Muscle of leg (tissue), 11 donors: ENCODE results near the gene TBC1D1. TPM values are rescaled to one million over a fixed set of nuclear protein-coding genes. Genes with fewer than 3 reads are reported as not detected.

ENCODE experiments used
- DNase-seq: peaks from one replicate; pipeline ENCODE4 v3.0.0; 2013
- H3K27ac ChIP-seq: one replicate; pipeline ENCODE4 v1.5.1; 2013; ENCODE audit warnings: mild to moderate bottlenecking, low read length, control low read depth
- H3K27me3 ChIP-seq: one replicate; pipeline ENCODE4 v1.6.1; 2013; ENCODE audit warnings: low read length; ENCODE audit not compliant: control insufficient read depth, insufficient read depth
- H3K36me3 ChIP-seq: one replicate; pipeline ENCODE4 v1.6.1; 2013; ENCODE audit warnings: low read length; ENCODE audit not compliant: control insufficient read depth, insufficient read depth
- H3K4me1 ChIP-seq: one replicate; pipeline ENCODE4 v1.6.1; 2013; ENCODE audit warnings: low read length; ENCODE audit not compliant: control insufficient read depth, insufficient read depth
- H3K4me3 ChIP-seq: one replicate; pipeline ENCODE4 v1.5.1; 2013; ENCODE audit warnings: low read length, control low read depth
- H3K9me3 ChIP-seq: replicated peaks from 2 replicates; pipeline ENCODE4 v1.6.1; 2013; ENCODE audit warnings: low read depth, low read length; ENCODE audit not compliant: control insufficient read depth
- WGBS: methylation state at CpG from one replicate; pipeline ENCODE4 v1.1.5; 2013; ENCODE audit warnings: missing lambda C conversion rate; ENCODE audit not compliant: insufficient coverage; 5-methylcytosine and 5-hydroxymethylcytosine counted together
- polyA plus RNA-seq, 8 donors: library from polyadenylated mRNA; unstranded; fragments of 120-200 nt; gene quantifications; one replicate each; pipeline versions ENCODE4 v1.2.1 to v1.2.3, GENCODE V29; 2013; ENCODE audit warnings: inconsistent platforms in 1 of 8, low replicate concordance in 1 of 8; ENCODE audit not compliant: insufficient read length in 8 of 8, insufficient read depth in 1 of 8
- total RNA-seq: library from RNA; stranded (reverse); fragments of 120-200 nt; gene quantifications from one replicate; pipeline ENCODE4 v1.2.4, GENCODE V29; 2013

The TBC1D1 gene
- total and polyA plus RNA-seq, 9 donors = 38.0 to 85.3 (median 55.3) TPM

DNA sequence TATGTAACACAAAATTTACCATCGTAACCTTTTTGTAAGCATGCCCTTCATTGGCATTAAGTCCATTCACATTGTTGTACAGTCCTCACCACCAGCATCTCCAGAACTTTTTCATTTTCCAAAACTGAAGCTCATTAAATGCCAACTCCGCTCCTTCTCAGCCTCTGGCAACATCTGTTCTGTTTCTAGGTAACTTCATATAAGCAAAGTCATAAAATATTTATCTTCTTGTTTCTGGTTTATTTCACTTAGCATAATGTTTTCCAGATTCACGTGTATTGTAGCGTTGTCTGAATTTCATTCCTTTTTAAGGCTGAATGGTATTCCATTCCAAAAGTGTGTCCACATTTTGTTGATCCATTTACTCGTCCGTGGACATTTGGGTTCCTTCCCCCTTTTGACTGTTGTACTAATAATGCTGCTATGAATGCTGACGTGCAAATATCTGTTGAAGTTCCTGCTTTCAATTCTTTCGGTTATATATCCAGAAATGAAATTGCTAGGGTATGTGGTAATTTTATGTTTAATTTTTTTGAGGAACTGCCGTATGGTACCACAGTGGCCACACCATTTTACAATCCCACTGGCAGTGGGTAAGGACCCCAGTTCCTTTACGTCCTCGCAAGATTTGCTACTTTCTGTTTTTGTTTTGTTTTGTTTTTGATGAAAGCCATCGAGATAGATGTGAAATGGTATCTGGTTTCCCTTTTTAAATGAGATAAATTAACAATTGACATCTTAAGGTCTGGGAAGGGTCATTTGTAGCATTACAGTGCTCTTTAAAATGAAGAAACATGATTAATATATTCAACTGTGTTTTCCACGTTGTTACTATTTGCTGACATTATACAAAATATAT lies 132.7 kb downstream of the TBC1D1 start:
- H3K36me3 ChIP-seq = peaks cover 30% of the 10 kb centered on the region
- peak; percentile 36 for DNase-seq
- H3K27me3 ChIP-seq = no peaks in the 10 kb centered on the region
- no peaks in the 10 kb centered on the region for H3K4me1 ChIP-seq
- WGBS = 80% methylated on average over 1 of the region's 13 CpGs
- no peak overlapping the region for H3K4me3 ChIP-seq
- no peak overlapping the region for H3K27ac ChIP-seq
- no peaks in the 10 kb centered on the region for H3K9me3 ChIP-seq

DNA sequence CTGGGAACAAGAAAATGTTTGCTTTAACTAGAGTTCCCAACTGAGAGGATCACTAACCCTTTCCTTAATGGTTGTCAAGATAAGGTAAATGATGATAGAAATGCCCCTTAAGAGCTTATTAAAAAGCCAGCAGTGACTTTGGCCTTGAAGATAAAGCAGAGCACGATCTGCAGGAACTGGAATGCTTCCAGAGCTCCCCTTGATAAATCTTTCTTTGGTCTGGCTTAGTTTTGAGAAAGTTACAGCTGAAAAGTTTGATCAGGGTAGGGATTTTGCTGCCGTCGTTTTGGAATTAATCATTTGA lies 133.3 kb downstream of the TBC1D1 start:
- peaks cover 33% of the 10 kb centered on the region for H3K36me3 ChIP-seq
- no peak overlapping the region for H3K27ac ChIP-seq
- no CpG with 5 or more reads among the region's 3 CpGs for WGBS
- H3K27me3 ChIP-seq = no peaks in the 10 kb centered on the region
- no peaks in the 10 kb centered on the region for H3K9me3 ChIP-seq
- DNase-seq = no peak
- H3K4me3 ChIP-seq = no peak overlapping the region
- no peaks in the 10 kb centered on the region for H3K4me1 ChIP-seq

DNA sequence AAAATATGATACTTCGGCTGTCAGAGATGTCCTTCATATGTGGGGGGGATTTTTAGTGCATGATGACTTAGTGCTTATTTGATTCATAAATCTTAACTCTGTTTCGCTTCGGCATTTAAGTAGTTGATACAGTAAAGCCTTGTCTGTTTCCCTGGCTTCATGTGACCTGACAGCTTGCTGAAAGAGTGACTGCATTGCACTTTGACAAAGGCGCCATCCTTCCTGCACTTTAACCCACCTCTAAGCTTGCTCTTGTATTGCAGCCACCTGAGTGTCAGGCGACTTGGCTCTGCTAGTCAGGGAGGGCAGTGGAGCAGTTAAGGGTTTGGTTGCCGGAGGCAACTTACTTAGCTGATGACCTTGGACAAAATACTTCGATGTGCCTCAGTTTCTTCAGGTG lies 134.8 kb downstream of the TBC1D1 start:
- WGBS = 100% methylated on average over 2 of the region's 7 CpGs
- no peaks in the 10 kb centered on the region for H3K27me3 ChIP-seq
- no peak overlapping the region for H3K4me3 ChIP-seq
- H3K36me3 ChIP-seq = peaks cover 32% of the 10 kb centered on the region
- DNase-seq = no peak
- H3K4me1 ChIP-seq = no peaks in the 10 kb centered on the region
- H3K9me3 ChIP-seq = no peaks in the 10 kb centered on the region
- H3K27ac ChIP-seq = no peak overlapping the region

DNA sequence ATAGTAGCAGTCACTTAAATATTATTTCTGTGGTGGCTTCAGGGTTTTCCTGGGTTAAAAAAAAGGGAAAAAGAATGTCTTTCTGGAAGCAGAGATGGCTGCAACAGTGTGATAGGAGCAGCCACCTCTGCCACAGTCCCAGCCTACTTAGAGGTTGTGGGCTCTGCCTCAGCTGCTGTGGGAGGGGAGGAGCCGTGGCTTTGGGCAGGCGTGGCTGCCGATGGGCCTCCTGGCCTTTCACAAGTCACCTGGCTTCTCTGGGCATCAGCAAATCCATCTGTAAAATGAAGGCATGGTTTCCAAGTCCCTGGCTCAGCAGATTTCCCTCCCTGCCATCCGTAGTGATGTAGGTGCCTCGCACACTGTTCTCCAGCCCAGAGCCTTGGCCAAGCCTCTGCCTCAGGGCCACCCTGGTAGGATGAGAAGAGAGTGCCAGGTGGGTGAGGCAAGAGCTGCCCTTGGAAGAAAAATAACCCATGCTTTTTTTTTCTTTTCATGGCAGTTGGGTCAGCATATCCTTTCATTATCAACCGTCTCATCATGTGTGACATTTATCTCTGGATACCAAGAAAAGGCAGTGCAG lies 135.4 kb downstream of the TBC1D1 start:
- no peaks in the 10 kb centered on the region for H3K9me3 ChIP-seq
- H3K27ac ChIP-seq = no peak overlapping the region
- no peaks in the 10 kb centered on the region for H3K27me3 ChIP-seq
- no peak for DNase-seq
- 100% methylated on average over 1 of the region's 6 CpGs for WGBS
- H3K4me3 ChIP-seq = no peak overlapping the region
- no peaks in the 10 kb centered on the region for H3K4me1 ChIP-seq
- H3K36me3 ChIP-seq = peaks cover 29% of the 10 kb centered on the region

DNA sequence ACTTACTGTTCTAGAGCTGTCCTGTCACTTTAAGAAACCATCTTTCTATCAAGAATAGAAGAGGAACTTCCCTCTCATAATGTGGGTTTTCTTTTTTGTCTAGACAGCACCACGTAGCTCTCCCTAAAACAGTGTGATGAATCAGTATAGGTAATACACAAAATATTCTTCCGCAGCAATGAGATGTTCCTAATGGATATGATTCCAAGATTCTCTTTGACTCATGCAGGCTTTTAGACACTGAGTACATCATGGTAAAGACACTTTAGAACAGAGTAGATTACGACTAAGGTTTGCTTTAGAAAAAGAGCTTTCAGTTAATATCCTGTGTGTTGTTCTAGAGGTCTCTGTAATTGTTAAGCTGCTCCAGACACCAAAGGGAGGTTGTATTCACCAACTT lies 139.1 kb downstream of the TBC1D1 start:
- Histone ChIP-seq H3K9me3 (peaks cover 2% of the 10 kb centered on the region), H3K4me3 (no peak overlapping the region), H3K27me3 (no peaks in the 10 kb centered on the region), H3K36me3 (peaks cover 17% of the 10 kb centered on the region), H3K4me1 (no peaks in the 10 kb centered on the region), H3K27ac (no peak overlapping the region)
- DNase-seq = no peak
- WGBS = no CpG with 5 or more reads among the region's 3 CpGs

DNA sequence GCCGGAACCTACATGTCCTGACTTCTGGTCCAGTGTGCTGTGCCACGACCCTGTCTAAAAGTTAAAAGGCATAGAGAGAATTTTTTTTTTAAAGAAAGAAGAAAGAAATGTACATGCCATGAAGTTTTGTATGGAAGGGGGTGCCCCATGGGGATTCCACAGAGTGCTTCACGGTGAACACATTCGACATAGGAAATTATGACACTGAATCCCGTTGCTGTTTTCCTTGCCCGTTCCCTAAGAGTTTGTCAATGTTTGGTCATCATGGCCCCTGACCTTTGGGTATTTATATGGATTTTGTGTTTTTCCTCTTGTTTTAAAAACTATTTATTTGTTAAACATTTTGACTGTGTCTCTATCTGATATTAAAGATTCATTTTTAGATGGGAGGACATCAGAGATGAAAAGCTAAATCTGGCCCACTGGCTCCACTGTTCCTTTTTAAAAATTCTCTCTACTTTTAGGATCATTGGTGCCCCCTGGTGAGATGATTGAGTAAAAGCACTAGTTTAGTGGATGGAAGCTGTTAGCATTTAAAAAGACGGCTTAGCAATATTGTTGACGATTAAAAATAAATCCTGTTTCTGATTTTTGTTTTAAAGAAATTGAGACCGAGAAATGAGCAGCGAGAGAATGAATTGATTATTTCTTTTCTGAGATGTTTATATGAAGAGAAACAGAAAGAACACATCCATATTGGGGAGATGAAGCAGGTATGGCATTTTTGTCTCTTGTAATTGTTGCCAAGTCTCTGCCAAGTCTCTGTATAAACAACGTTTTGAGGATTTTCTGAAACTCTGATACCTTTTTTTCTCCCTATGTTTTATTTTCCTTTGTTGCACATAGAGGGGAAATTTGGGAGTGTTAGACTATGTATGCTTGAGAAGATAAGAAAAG lies 144.3 kb downstream of the TBC1D1 start:
- 75% methylated on average over 4 of the region's 11 CpGs for WGBS
- Histone ChIP-seq H3K4me1 (no peaks in the 10 kb centered on the region), H3K9me3 (peaks cover 2% of the 10 kb centered on the region), H3K27ac (no peak overlapping the region), H3K4me3 (no peak overlapping the region), H3K27me3 (no peaks in the 10 kb centered on the region), H3K36me3 (peaks cover 11% of the 10 kb centered on the region)
- peak; percentile 72 for DNase-seq

DNA sequence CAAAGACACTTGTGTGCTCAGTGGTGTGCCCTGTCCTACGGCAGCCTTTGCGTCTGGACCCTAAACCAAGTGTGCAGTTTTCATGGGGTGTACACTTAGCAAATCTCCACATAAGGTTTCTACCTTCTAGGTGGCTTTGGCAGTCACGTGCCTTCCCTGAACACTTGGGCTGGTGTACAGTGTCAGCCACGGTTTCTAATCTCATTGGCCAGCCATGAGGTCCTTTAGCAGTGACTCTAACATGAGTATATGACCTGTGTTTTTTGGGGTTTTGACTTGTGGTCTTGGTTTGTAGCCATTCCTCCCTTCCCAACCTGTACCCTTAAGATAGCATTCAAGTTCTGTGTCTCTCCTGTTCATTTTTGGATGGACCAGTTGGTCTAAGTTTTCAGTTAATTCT lies 145.7 kb downstream of the TBC1D1 start:
- Histone ChIP-seq H3K27me3 (no peaks in the 10 kb centered on the region), H3K9me3 (peaks cover 2% of the 10 kb centered on the region), H3K4me1 (no peaks in the 10 kb centered on the region), H3K36me3 (peaks cover 11% of the 10 kb centered on the region), H3K4me3 (no peak overlapping the region), H3K27ac (no peak overlapping the region)
- 100% methylated on average over 2 of the region's 4 CpGs for WGBS
- DNase-seq = no peak

DNA sequence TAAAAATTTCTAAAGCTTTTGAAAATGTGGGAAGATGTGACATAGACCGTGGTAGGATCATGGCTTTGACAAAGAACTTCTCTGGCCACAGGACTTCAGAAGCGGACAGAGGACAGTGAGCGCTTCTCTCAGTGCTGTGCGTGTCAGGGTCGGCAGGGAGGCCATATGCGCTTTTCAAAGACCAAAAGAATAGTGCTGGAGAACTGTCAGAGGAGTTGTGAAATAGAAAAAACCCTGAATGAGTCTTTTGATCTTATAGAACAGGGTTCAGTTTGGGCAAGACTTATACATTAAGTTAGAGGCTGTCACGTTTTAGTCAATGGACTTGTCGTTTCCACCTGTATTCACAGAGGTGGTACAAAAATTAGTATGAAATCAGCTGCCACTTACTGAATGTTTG lies 146.7 kb downstream of the TBC1D1 start:
- Histone ChIP-seq H3K36me3 (peaks cover 12% of the 10 kb centered on the region), H3K4me3 (no peak overlapping the region), H3K4me1 (no peaks in the 10 kb centered on the region), H3K27me3 (no peaks in the 10 kb centered on the region), H3K9me3 (peaks cover 2% of the 10 kb centered on the region), H3K27ac (no peak overlapping the region)
- DNase-seq = no peak
- WGBS = 74% methylated on average over 6 of the region's 8 CpGs

DNA sequence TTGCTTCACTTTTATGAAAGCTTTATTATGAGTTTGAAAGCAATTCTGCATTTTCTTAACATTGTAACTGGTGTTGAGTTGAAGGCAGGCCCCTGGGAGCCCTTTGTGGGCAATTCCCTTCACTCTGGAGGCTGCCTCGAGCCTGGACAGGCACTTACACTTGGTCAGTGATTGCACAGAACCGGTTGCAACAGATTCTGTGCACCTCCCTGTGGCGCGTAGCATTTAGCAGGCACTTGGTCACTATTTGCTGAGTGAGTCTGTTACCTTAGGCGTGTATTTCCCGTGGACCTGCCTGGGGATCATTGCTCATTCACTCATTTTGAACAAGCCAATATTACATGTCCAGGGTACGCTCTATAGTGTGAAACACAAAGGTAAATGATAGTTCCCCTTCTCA lies 149.7 kb downstream of the TBC1D1 start:
- Histone ChIP-seq H3K4me3 (no peak overlapping the region), H3K27me3 (no peaks in the 10 kb centered on the region), H3K4me1 (no peaks in the 10 kb centered on the region), H3K27ac (no peak overlapping the region), H3K36me3 (peaks cover 19% of the 10 kb centered on the region), H3K9me3 (no peaks in the 10 kb centered on the region)
- 63% methylated on average over 1 of the region's 7 CpGs for WGBS
- DNase-seq = no peak

DNA sequence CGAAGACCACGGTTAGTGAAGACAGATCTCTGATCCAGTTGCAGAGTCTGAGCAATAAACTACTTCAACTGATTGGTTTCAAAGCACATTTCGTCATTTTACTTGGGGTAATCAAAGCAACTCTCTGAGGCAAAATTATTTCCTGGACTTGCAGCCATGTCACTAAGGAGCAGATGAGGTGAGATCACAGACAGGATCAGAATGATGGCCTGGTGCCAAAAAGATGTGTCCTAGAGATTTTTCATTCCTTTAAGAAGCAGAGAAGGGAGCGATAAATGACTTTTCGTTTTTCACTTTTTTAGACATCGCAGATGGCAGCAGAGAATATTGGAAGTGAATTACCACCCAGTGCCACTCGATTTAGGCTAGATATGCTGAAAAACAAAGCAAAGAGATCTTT lies 153.2 kb downstream of the TBC1D1 start:
- H3K4me1 ChIP-seq = no peaks in the 10 kb centered on the region
- DNase-seq = no peak
- no peak overlapping the region for H3K4me3 ChIP-seq
- H3K36me3 ChIP-seq = peaks cover 21% of the 10 kb centered on the region
- no peaks in the 10 kb centered on the region for H3K27me3 ChIP-seq
- no peak overlapping the region for H3K27ac ChIP-seq
- 67% methylated on average over 6 of the region's 7 CpGs for WGBS
- no peaks in the 10 kb centered on the region for H3K9me3 ChIP-seq
